Peyer's patch (tissue), 4 donors: ENCODE measurements around the gene CSTF3. TPM values are rescaled to one million over a fixed set of nuclear protein-coding genes. Genes with fewer than 3 reads are reported as not detected.

Source experiments
- DNase-seq, 3 donors: peaks; one replicate each; pipeline ENCODE4 v3.0.0-alpha.2; 2017 to 2019
- H3K27ac ChIP-seq, 4 donors: fragments of 200-600 bp; sonication (generic); one replicate each; pipeline ENCODE4 v1.5.1; 2016 to 2019
- H3K27me3 ChIP-seq, 2 donors: fragments of 200-600 bp; sonication (generic); one replicate each; pipeline ENCODE4 v1.5.1; 2019
- H3K36me3 ChIP-seq, 3 donors: fragments of 200-600 bp; sonication (generic); one replicate each; pipeline ENCODE4 v1.5.1; 2016 to 2019
- H3K4me1 ChIP-seq, 4 donors: fragments of 200-600 bp; sonication (generic); one replicate each; pipeline ENCODE4 v1.5.1; 2016 to 2019
- H3K4me3 ChIP-seq, 4 donors: fragments of 200-600 bp; sonication (generic); 1 replicate in 3 of 4; 2 replicates in 1 of 4; pipeline ENCODE4 v1.5.1; 2016 to 2019; ENCODE audit warnings: mild to moderate bottlenecking in 1 of 4
- H3K9me3 ChIP-seq, 4 donors: fragments of 200-600 bp; sonication (generic); one replicate each; pipeline ENCODE4 v1.5.1; 2016 to 2019; ENCODE audit warnings: mild to moderate bottlenecking in 1 of 4
- POLR2A ChIP-seq, 2 donors: fragments of 450-650 bp; IDR thresholded peaks; one replicate each; pipeline ENCODE4 v1.5.1; 2017; ENCODE audit warnings: antibody characterized with exemption in 2 of 2, mild to moderate bottlenecking in 2 of 2, moderate library complexity in 2 of 2
- total RNA-seq, 4 donors: library from RNA; depleted of rRNA; stranded (reverse); fragments of >200 nt; gene quantifications; one replicate each; pipeline ENCODE4 v1.1.0, GENCODE V29; 2016
- TF ChIP-seq, protein P1 (sequence below), 6 experiments: fragments of 450-650 bp in 4 of 6; fragments of 200-600 bp in 2 of 6; sonication (generic) in 1 of 6; IDR thresholded peaks; one replicate each; pipeline ENCODE4 v1.5.1; 2017 to 2019; ENCODE audit warnings: antibody characterized with exemption in 6 of 6, mild to moderate bottlenecking in 3 of 6, moderate library complexity in 1 of 6

The CSTF3 gene
- total RNA-seq, 4 donors from 2014 or later, result 18.5 to 28.9 (median 19.4) TPM

- peaks cover 0 to 41% (median 0%) of the 10 kb centered on the region in 4 donors for H3K4me1 ChIP-seq
- H3K27me3 ChIP-seq, result no peaks in the 10 kb centered on the region
- no peak for TF ChIP-seq POLR2A (IDR thresholded peaks at IDR 0.05)
- TF ChIP-seq, protein P1, sequence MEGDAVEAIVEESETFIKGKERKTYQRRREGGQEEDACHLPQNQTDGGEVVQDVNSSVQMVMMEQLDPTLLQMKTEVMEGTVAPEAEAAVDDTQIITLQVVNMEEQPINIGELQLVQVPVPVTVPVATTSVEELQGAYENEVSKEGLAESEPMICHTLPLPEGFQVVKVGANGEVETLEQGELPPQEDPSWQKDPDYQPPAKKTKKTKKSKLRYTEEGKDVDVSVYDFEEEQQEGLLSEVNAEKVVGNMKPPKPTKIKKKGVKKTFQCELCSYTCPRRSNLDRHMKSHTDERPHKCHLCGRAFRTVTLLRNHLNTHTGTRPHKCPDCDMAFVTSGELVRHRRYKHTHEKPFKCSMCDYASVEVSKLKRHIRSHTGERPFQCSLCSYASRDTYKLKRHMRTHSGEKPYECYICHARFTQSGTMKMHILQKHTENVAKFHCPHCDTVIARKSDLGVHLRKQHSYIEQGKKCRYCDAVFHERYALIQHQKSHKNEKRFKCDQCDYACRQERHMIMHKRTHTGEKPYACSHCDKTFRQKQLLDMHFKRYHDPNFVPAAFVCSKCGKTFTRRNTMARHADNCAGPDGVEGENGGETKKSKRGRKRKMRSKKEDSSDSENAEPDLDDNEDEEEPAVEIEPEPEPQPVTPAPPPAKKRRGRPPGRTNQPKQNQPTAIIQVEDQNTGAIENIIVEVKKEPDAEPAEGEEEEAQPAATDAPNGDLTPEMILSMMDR (IDR thresholded peaks at IDR 0.05), result no peak
- peaks cover 0 to 72% (median 0%) of the 10 kb centered on the region in 3 donors for H3K36me3 ChIP-seq
- H3K9me3 ChIP-seq, result no peaks in the 10 kb centered on the region
- H3K27ac ChIP-seq, result no peak overlapping the region
- DNase-seq, result no peak
- H3K4me3 ChIP-seq, result no peak overlapping the region
Observed at GRCh38 chr11:33063326-33063881, 97.9 kb downstream of the CSTF3 start.

DNA sequence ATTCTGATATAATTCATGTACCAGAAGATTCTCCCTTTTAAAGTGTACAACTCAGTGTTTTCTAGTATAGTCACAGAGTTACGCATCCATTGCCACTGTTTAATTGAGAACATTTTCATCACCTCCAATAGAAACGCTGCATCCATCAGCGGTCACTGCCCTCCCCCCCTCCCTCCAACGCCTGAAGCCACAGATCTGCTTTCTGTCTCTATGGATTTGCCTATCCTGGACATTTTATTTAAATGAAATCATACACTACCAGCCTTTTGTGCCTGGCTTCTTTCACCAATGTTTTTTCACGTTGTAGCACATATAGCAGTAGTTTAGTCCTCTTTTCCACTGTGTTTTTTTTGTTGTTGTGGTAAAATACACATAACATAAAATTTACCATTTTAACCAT is 99.1 kb downstream of the CSTF3 start:
- Histone ChIP-seq H3K9me3 (no peaks in the 10 kb centered on the region), H3K4me3 (no peak overlapping the region), H3K27me3 (no peaks in the 10 kb centered on the region), H3K4me1 (peaks cover 0 to 41% (median 0%) of the 10 kb centered on the region in 4 donors), H3K36me3 (peaks cover 0 to 75% (median 0%) of the 10 kb centered on the region in 3 donors), H3K27ac (peak overlapping the region in 2 of 4 donors; percentile 34 to 84)
- no peak for DNase-seq
- TF ChIP-seq POLR2A (IDR thresholded peaks at IDR 0.05), result no peak
- TF ChIP-seq, protein P1 (IDR thresholded peaks at IDR 0.05), result no peak

DNA sequence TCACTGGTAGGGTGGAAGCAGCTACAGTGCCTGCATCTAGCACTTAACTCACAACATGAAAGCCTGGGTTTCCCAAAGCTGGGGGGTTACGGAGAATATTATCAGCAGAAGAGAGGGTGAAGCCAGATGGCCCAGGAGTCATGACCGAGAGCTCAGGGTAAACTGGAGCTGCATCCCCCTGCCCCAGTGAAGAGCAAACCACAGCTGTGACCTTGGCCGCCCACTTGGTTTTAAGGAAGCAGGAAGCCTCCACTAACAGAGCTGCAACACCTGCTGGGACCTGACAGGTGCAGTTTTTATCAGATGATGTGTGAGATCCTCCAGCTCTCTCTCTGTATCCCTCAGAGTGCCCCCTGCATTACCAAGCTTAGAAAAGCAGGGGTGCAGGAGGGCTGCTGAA is 101.0 kb downstream of the CSTF3 start:
- Histone ChIP-seq H3K27ac (peak overlapping the region in 2 of 4 donors; percentile 84 to 86), H3K27me3 (no peaks in the 10 kb centered on the region), H3K36me3 (peaks cover 0 to 60% (median 0%) of the 10 kb centered on the region in 3 donors), H3K4me3 (no peak overlapping the region), H3K9me3 (no peaks in the 10 kb centered on the region), H3K4me1 (peaks cover 0 to 38% (median 0%) of the 10 kb centered on the region in 4 donors)
- no peak for DNase-seq
- TF ChIP-seq POLR2A (IDR thresholded peaks at IDR 0.05), result no peak
- TF ChIP-seq, protein P1 (IDR thresholded peaks at IDR 0.05), result no peak

DNA sequence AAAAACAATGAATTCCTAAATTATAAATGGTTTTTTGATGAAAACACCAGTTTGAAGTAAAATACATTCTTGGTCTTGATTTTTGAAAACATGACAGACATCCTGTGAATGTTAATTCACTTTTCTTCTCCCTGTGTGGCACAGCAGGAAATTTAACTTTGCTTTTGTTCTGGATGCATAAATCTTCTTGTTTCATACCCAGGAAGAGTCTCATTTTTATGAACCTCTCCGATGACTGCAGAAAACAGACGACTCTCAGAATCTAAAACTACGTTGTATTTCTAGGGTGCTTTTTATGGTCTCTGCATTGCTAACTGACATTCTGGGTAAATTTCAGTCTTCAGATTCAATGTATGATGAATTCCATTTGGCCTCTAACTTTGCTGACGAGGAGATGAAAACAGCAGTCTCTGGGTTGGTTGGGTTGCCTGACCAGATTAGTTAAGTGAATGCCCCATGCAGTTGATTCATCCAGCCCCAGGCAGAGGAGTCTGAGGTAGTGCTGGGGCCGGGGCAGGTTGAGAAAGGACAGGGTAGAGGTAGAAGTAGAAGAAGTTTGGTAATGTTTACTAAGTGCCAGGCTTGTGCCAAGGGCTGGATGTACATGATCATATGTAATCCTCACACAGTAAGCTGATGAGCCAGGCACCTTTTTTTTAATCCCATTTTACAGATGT is 101.8 kb downstream of the CSTF3 start:
- Histone ChIP-seq H3K36me3 (peaks cover 0 to 57% (median 0%) of the 10 kb centered on the region in 3 donors), H3K4me1 (peaks cover 0 to 30% (median 0%) of the 10 kb centered on the region in 4 donors), H3K27ac (no peak overlapping the region), H3K4me3 (no peak overlapping the region), H3K27me3 (no peaks in the 10 kb centered on the region), H3K9me3 (no peaks in the 10 kb centered on the region)
- DNase-seq, result no peak
- TF ChIP-seq, protein P1 (IDR thresholded peaks at IDR 0.05), result no peak
- TF ChIP-seq POLR2A (IDR thresholded peaks at IDR 0.05), result no peak

- no peak overlapping the region for H3K4me3 ChIP-seq
- no peaks in the 10 kb centered on the region for H3K27me3 ChIP-seq
- H3K9me3 ChIP-seq, result no peaks in the 10 kb centered on the region
- DNase-seq, result no peak
- TF ChIP-seq, protein P1 (IDR thresholded peaks at IDR 0.05), result no peak
- no peak for TF ChIP-seq POLR2A (IDR thresholded peaks at IDR 0.05)
- H3K4me1 ChIP-seq, result peaks cover 0 to 12% (median 0%) of the 10 kb centered on the region in 4 donors
- no peak overlapping the region for H3K27ac ChIP-seq
- peaks cover 0 to 46% (median 0%) of the 10 kb centered on the region in 3 donors for H3K36me3 ChIP-seq
Observed at GRCh38 chr11:33057284-33057683, 104.0 kb downstream of the CSTF3 start.
